NCI-H748 (cell line): ENCODE results near the gene GALM.
"Not testable (repeated sequence)": the region's sequence is repeated elsewhere in the genome, so short reads cannot be mapped to it uniquely, and the experiment has no call there.

Experiments used
- DNase-seq: peaks from one replicate; lab custom pipeline; 2025; ENCODE audit not compliant: unreplicated experiment; lab: John Stamatoyannopoulos, UW

GALM gene

DNA sequence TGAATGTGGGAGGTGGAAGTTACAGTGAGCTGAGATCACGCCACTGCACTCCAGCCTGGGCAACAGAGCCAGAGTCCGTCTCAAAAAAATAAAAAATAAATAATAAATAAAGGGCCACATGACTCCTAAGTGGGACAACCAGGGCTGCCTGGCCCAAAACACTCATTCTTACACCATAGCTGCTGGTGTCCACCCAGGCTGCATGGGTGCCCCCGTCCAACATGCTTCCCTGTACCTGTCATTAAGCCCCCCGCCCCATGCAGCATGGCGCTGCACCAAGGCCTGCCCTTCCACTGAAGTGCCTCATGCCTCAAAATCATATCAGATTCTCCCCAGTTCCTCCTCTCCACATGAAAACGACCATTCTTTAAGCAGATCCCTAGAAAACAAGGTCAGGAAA lies 10.8 kb downstream of the GALM start:
- no peak for DNase-seq

DNA sequence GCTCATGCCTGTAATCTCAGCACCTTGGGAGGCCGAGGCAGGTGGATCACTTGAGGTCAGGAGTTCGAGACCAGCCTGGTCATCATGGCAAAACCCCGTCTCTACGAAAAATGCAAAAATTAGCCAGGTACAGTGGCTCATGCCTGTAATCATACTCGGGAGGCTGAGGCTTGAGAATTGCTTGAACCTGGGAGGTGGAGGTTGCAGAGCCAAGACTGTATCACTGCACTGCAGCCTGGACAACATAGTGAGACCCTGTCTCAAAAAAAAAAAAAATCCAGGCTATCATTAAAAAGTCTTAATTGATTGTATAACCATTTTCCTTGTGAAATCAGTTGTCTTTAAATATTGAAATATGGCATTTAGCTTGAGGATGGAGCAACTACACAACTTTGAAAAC lies 15.0 kb downstream of the GALM start:
- DNase-seq, result not testable (repeated sequence)

DNA sequence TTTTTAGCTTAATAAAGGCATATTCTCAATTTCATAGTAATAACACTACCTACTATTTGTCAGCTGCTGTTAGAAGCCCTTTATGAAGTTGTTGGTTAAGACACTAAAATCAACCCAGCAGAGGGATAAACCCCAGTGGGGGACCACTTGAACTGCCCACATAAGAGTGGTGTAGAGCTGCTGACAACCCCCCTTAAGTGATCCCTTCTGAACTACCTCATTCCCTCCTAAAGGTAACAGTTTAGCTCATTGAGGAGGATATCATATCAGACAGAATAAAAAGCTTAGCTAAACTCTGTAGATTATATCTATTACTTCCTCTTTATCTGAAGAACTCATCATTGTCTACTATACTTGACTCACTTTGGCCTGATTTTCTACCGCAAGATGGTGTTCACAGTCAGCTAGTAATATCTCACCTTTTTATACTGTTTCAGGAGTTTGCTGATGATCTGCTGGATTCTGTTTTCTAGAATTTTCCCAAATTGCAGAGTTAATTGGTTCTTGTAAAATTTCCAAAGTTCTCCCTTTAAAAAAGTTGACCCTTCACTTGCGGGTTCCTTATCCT lies 16.2 kb downstream of the GALM start:
- DNase-seq, result no peak

DNA sequence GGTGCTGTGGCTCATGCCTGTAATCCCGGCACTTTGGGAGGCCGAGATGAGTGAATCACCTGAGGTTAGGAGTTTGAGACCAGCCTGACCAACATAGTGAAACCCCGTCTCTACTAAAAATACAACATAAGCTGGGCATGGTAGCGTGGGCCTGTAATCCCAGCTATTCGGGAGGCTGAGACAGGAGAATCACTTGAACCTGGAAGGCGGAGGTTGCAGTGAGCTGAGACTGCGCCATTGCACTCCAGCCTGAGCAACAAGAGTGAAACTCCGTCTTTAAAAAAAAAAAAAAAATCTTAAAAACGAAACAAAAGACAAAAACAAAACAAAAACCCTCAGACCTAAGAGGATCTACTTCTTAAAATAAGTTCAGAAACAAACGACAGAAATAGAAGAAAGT lies 16.7 kb downstream of the GALM start:
- DNase-seq, result not testable (repeated sequence)

DNA sequence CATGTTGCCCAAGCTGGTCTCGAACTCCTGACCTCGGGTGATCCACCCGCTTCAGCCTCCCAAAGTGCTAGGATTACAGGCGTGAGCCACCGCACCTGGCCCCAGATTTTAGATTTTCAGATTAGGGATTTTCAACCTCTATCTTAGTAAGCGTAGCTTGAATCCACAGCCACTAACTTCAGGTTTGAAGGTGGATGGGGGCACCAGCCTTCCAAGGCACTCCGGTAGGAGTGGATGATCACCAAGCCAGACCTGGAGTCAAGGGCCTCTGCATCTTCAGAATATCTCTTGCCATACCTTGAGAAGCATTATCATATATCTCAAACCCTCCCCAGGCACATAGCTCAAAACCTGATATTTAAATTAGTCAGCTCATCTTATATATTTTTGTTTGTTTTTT lies 17.9 kb downstream of the GALM start:
- DNase-seq, result no peak

DNA sequence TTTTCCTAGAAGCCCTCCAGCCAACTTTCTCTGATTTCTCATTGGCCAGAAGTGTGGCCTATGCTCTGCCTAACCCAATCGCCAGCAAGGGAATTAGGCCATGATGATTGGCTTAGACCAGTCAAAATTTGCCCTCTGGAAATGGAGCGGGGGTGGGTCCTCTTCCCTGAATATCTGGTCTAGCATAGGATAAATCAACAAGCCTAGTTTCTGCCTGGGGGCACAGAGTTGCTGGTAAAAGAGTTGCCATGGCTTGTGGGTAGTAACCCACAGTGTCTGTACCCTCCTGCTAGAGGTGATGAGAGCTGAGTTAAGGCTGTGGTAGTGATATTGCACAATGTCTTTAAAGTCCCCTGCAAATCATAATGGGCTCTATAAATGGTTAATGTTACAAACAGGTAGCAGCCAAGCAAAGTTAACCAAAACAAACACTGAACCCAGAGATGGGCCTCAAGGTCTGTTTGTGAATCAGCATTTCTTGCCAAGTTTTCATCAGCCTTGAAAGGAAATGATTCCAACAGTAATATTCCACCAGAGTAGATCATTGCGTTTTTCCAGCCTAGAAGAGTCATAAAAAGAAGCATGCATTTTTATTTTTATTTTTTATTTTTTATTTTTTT lies 19.3 kb downstream of the GALM start:
- DNase-seq, result no peak

DNA sequence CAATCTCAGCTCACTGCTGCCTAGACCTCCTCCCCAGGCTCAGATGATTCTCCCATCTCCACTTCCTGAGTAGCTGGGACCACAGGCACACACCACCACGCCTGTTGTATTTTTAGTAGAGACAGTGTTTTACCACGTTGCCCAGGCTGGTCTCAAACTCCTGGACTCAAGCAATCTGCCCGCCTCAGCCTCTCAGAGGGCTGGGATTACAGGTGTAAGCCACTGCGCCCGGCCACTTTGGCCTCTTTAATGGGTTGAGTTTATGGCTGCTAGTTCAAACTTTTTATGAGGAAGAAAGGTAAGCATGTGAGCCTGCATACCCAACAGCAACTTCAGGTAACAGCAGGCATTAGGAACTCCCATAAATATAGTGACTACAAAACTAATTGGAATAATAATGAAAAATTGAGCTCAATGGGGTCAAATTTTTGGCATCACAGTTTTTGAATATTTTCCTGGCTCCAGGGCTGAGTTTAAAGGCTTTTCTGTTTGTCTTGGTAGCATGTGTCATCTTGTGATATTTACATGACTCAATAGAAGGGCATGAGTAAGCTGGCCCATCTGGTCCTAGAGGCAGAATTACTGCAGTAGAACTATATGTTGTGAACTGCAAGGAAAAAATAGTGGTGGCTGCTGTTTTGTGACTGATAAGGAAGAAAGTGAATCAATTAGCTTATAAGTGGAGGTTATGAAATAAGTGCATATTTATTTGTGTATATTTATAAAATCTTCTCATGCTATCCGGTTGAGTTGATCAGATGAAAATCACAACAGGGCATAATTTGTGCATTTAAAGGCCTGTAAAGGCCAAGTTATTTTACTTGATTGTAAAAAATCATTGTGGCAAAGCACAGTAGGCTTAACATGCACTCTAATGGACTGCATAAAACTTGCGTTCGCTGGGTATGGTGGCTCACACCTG lies 24.8 kb downstream of the GALM start:
- DNase-seq, result no peak

DNA sequence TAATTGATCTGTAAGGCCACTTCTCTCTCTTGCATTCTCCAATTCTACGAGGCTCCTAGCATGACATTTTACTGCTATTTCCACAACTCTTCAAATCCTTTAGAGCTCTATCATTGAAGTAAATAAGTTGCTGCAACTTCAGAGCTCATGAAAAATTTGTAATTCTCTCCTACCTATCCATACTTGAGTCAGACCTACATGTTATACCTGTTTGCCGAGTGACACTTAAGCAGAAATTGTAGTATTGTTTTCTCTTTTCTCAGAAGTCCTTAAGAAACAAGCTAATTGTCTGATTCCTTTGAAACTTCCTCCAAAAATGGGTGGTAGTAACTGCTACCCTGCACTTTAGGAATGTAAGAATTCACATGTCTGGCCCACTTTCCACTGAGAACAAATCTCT lies 26.1 kb downstream of the GALM start:
- DNase-seq, result no peak

DNA sequence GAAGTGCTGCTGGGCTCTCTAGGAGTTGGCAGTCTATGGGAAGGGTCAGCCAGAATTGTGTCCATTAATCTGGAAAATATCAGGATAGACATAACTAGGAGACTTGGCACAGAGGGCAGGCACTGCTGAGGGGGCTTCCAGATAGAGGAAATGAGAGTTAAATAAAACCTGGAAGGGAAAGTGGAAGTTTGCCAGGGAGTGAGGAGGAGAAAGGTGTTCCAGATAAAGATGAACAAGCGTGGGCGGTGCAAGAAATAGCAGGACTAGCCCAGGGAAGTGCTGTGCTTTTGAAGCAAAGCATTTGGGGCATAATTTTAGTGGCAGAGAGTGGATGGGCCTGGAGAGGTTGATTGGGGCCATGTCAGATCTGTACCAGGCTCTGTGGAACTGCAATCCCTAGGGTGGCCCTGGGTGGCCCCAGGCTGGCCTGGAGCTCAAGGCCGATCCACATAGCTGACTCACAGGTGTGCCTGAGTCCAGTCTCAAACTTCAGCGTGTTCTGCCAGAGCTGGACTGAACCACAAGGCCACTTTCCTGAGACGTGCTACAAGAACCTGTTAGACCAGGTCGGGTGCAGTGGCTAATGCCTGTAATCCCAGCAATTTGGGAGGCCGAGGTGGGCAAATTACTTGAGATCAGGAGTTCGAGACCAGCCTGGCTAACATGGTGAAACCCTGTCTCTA lies 26.9 kb downstream of the GALM start:
- no peak for DNase-seq

DNA sequence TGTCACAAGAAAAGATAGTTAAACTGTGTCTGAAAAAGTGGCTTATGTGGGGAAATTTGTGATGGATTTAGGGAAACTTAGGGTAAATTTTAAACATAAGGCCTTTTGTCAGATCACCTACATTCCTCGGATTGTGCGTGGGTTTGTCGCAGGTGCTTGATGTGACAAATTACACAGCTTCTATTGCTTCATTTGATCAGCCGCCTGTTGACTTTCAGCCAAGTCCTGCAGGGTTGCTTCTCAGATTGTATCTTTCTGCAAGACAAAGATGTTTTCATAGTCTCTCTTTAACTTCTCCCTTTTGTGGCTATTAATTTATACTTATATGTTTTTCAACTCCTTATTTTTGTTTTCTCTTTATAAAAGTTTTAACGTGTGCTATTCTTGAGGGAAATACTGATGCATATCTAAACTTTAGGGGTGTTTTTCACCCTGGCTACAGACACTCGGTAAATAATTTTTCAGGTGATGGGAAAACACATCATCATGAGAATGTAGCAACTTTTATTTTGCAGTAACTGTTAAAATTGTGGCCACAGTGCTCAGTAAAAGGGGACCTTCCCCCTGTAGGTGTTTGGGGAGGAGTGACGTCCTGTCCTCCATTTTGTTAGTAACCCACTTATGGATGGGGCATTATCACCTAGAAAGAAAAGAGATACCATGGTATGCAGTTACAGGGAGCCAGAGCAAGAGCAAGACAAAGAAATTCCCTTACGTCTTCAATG lies 31.4 kb downstream of the GALM start:
- DNase-seq, result no peak

DNA sequence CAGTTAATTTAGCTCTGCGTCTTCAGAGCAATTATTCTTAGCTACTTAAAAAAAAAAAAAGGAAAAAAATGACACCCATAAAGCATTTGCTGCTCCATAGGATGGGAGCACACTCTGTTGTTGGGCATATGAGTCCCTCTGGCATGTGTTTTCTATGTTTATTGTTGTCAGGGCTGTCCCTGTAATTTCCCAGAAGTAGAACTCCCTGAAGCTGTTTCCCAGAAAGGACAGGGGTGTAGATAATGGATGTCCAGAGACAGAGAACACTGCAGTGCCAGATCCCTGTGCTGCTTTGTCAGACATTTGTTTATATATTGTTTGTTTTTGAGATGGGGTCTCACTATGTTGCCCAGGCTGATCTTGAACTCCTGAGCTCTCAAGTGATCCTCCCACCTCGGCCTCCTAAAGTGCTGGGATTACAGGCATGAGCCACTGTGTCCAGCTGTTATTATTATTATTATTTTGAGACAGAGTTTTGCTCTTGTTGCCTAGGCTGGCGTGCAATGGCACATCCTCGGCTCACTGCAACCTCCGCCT lies 32.6 kb downstream of the GALM start:
- DNase-seq, result no peak

DNA sequence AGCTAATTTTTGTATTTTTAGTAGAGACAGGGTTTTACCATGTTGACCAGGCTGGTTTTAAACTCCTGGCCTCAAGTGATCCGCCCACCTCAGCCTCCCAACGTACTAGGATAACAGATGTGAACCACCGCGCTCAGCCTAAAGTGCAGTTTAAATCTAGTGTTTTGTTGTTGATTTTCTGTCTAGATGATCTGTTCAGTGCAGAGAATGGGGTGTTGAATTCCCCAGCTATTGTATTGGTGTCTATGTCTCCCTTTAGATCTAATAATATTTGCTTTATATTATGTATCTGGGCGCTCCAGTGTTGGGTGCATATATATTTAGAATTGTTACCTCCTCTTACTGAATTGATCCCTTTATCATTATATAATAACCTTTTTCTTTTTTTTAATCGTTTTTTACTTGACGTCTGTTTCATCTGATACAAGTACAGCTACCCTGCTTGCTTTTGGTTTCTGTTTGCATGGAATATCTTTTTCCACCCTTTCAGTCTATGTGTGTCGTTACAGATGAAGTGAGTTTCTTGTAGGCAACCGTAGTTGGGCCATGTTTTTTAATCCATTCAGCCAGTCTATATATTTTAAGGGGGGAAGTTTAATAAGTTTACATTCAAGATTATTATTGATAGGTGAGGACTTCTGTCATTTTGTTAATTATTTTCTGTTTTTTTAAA lies 34.3 kb downstream of the GALM start:
- no peak for DNase-seq

DNA sequence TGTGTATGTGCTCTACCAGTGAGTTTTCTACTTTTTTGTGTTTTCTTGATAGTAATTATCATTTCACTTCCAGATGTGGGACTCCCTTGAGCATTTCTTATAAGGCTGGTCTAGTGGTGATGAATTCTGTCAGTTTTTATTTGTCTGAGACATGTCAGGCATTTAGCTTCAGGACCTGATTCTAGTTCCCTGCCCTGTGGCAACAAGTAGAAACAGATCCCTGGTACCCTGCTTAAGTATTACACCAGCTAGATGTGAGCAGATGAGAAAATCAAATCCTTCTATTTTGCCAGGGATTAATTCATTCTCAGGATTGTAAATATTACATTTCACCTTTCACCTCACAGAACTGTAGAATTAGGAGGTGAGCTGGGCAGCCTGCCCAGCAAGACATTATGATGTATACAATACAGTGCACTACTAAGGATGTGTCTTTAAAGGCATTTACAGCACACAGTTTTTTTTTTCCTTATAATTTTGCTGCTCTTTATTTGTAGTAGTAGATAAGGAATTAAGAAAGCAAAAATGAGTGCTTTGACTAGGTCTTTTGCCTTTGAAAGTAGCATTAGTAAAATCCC lies 35.1 kb downstream of the GALM start:
- no peak for DNase-seq

DNA sequence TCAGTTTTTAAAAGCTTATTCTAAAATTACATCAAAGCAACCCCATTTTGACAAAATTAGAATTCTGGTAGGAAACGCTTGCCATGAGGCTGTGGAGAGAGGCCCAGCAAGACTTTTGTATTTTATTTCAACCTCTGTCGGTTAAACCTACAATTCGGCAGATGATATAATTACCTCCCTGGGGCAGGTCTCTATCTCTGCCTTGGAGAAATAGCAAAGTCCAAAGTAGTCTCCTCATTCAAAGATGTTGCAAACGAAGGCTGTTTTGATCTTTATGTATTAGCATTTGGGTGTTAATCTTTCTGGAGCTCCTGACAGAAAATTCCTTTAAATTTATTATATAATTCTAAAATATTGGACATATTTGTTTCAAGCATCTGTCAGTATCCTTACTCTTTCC lies 35.6 kb downstream of the GALM start:
- DNase-seq, result no peak

DNA sequence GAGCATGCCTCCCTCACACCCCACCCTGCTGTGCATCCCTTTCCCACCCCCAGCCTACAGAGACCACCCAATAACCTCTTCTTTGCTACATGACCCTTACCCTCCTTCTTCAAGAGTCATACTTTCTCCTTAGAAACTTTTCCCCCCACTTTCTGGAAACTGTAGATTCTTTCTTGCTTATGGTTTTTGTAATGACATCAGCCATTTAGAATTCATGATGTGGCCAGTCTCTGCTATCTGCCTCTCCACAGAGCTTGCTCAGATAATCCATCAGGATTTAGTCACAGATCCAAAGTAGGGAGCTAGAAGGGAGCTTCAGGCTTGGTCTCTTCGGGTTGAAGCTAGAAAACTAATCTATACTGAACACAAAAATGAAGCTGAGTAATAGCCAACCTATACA lies 36.5 kb downstream of the GALM start:
- no peak for DNase-seq

DNA sequence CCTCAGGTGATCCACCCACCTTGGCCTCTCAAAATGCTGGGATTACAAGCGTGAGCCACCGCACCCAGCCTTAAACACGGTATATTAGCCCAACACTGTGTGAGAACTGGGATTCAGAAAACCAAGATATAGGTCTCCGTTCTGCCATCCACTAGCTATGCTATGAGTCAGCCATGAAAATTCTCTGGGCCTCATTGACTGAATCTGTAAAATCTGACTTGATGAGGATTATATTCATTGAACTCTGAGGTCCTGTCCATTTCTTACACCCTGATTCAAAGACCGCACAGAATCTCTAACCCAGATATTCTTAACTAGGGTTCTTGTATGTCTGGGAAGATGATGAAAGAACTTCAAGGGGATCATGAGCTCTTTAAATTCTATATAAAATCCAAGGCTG lies 37.4 kb downstream of the GALM start:
- DNase-seq, result not testable (repeated sequence)

DNA sequence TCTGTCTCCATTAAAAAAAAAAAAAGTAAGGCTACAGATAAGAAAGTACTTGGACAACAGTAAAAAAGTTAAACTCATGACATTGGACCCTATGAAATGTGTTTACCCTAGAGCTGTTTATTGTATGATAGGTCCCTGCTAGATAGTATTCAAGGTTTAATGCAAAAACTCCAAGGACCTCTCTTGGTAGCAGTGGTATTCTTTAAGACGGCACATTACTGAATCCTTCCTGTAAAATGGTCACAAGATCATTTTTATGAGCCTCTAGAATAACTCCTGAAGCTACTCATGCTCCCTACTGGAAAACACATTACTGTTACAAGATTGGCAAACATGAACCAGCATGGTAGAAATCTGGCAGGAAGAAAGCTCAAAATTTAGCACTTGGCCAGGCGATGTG lies 38.8 kb downstream of the GALM start:
- no peak for DNase-seq

DNA sequence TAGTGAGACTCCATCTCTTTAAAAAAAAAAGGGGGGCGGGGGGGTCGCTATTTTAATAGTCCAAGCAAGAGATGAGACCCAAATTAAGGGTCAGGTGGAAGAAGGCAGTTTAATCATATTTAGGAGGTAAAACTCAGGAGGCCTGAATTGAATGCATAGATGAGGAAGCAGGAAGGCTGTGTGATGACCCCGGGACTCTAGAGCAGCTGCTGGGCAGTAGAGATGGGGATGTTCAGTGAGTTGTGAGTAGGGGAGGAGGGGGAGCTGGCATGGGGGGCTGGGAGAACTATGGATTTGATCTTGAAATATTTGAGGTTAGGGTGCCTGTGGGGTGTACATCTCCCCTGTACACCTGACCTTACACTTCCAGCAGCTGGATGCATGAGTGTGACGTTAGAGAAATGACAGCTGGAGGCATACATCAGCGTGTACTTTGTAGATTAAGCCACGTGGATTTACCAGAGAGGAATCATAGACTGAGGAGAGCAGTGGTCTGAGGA lies 41.0 kb downstream of the GALM start:
- DNase-seq, result no peak

DNA sequence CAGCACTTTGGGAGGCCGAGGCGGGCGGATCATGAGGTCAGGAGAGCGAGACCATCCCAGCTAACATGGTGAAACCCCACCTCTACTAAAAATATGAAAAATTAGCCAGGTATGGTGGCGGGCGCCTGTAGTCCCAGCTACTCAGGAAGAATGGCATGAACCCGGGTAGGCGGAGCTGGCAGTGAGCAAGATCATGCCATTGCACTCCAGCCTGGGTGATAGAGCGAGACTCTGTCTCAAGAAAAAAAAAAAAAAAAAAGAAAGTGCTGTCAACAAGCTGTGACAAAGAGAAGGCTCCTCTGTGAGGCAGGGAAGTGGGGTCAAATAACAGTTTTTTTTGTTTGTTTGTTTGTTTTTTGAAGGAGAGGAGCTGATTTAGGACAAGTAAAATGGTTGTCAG lies 42.6 kb downstream of the GALM start:
- DNase-seq, result not testable (repeated sequence)
